Measurements from ENCODE around the gene HMGXB4.
"Not testable (repeated sequence)": the region's sequence is repeated elsewhere in the genome, so short reads cannot be mapped to it uniquely, and the experiment has no call there.

HMGXB4 gene

GRCh38 chr22:35257321-35258190, at the start of gene HMGXB4:
Gene HMGXB4, plus strand, starts transcription at chr22:35257493. Its CDS starts 4,898 bp downstream, at chr22:35262391.
- peak; percentile 81 for DNase-seq (ENCODE audit: low read depth)

- DNase-seq (ENCODE audit: low read depth) = no peak
Measured at GRCh38 chr22:35208003-35208402, 49.3 kb upstream of the HMGXB4 start.

GRCh38 chr22:35209203-35209602, 48.1 kb upstream of the HMGXB4 start:
- DNase-seq (ENCODE audit: low read depth) = no peak

- DNase-seq (ENCODE audit: low read depth) = no peak
Measured at GRCh38 chr22:35212009-35212408, 45.3 kb upstream of the HMGXB4 start.

GRCh38 chr22:35212996-35213395, 44.3 kb upstream of the HMGXB4 start:
- no peak for DNase-seq (ENCODE audit: low read depth)

GRCh38 chr22:35214968-35215367, 42.3 kb upstream of the HMGXB4 start:
- no peak for DNase-seq (ENCODE audit: low read depth)

GRCh38 chr22:35215993-35216392, 41.3 kb upstream of the HMGXB4 start:
- DNase-seq (ENCODE audit: low read depth) = no peak

GRCh38 chr22:35217527-35217926, 39.8 kb upstream of the HMGXB4 start:
- no peak for DNase-seq (ENCODE audit: low read depth)

GRCh38 chr22:35218079-35218478, 39.2 kb upstream of the HMGXB4 start:
- no peak for DNase-seq (ENCODE audit: low read depth)

GRCh38 chr22:35219012-35219411, 38.3 kb upstream of the HMGXB4 start:
- no peak for DNase-seq (ENCODE audit: low read depth)

GRCh38 chr22:35220221-35220620, 37.1 kb upstream of the HMGXB4 start:
- no peak for DNase-seq (ENCODE audit: low read depth)

- no peak for DNase-seq (ENCODE audit: low read depth)
Measured at GRCh38 chr22:35225010-35225409, 32.3 kb upstream of the HMGXB4 start.

GRCh38 chr22:35226958-35227647, 30.2 kb upstream of the HMGXB4 start:
- no peak for DNase-seq (ENCODE audit: low read depth)

GRCh38 chr22:35229865-35230264, 27.4 kb upstream of the HMGXB4 start:
- no peak for DNase-seq (ENCODE audit: low read depth)

- DNase-seq (ENCODE audit: low read depth) = no peak
Measured at GRCh38 chr22:35230417-35230816, 26.9 kb upstream of the HMGXB4 start.

- no peak for DNase-seq (ENCODE audit: low read depth)
Measured at GRCh38 chr22:35230839-35231584, 26.3 kb upstream of the HMGXB4 start.

GRCh38 chr22:35231585-35232084, 25.7 kb upstream of the HMGXB4 start:
- peak; percentile 60 for DNase-seq (ENCODE audit: low read depth)

- not testable (repeated sequence) for DNase-seq (ENCODE audit: low read depth)
Measured at GRCh38 chr22:35238749-35239148, 18.5 kb upstream of the HMGXB4 start.

GRCh38 chr22:35244507-35244906, 12.8 kb upstream of the HMGXB4 start:
- DNase-seq (ENCODE audit: low read depth) = not testable (repeated sequence)

- no peak for DNase-seq (ENCODE audit: low read depth)
Measured at GRCh38 chr22:35250156-35250555, 7.1 kb upstream of the HMGXB4 start.

GRCh38 chr22:35253946-35254345, 3.3 kb upstream of the HMGXB4 start:
- no peak for DNase-seq (ENCODE audit: low read depth)

- DNase-seq (ENCODE audit: low read depth) = no peak
Measured at GRCh38 chr22:35257002-35257320, 332 bp upstream of the HMGXB4 start.

All from activated T-cell treated with anti-CD3 and anti-CD28 coated beads for 24 hours (primary cell).